BE2C (cell line): ENCODE measurements around the gene FCAMR.

Experiments
- DNase-seq: peaks from one replicate; pipeline ENCODE4 v3.0.0-alpha.2; 2020
- H3K27me3 ChIP-seq: fragments of 250-450 bp; sonication (Bioruptor Pico); 2 replicates; pipeline ENCODE4 v1.5.1; 2020; ENCODE audit warnings: mild to moderate bottlenecking
- H3K36me3 ChIP-seq: fragments of 250-450 bp; sonication (Bioruptor Pico); 2 replicates; pipeline ENCODE4 v1.5.1; 2020; ENCODE audit warnings: mild to moderate bottlenecking
- H3K4me1 ChIP-seq: fragments of 250-450 bp; sonication (Bioruptor Pico); 2 replicates; pipeline ENCODE4 v1.5.1; 2020
- H3K4me3 ChIP-seq: 2 replicates; pipeline ENCODE4 v1.5.1; 2011; ENCODE audit warnings: low read depth, low read length
- H3K9me3 ChIP-seq: fragments of 250-450 bp; sonication (Bioruptor Pico); 2 replicates; pipeline ENCODE4 v1.5.1; 2020
- CTCF ChIP-seq: IDR thresholded peaks from 2 replicates; pipeline ENCODE4 v1.5.1; 2012; ENCODE audit warnings: mild to moderate bottlenecking, low read depth, low read length

The FCAMR gene

GRCh38 chr1:206913766-206914537 lies 56.3 kb downstream of the FCAMR start:
- Histone ChIP-seq H3K27me3 (peaks cover 4% of the 10 kb centered on the region), H3K36me3 (no peaks in the 10 kb centered on the region)
- 0 out of 2 replicates have a peak, but pooled peaks have one; percentile 0 for TF ChIP-seq CTCF

GRCh38 chr1:206912445-206913095 lies 57.7 kb downstream of the FCAMR start:
- Histone ChIP-seq H3K27me3 (peaks cover 7% of the 10 kb centered on the region), H3K4me1 (no peaks in the 10 kb centered on the region), H3K4me3 (no peak overlapping the region), H3K9me3 (no peaks in the 10 kb centered on the region), H3K36me3 (no peaks in the 10 kb centered on the region)
- peak; percentile 86 for TF ChIP-seq CTCF
- DNase-seq: peak; percentile 70

More at GRCh38 chr1:206913766-206914537, 56.3 kb downstream of the FCAMR start:
- Histone ChIP-seq H3K9me3 (no peaks in the 10 kb centered on the region), H3K4me3 (no peak overlapping the region), H3K4me1 (no peaks in the 10 kb centered on the region)
- DNase-seq: no peak

- Histone ChIP-seq H3K36me3 (no peaks in the 10 kb centered on the region), H3K4me3 (no peak overlapping the region), H3K4me1 (peaks cover 3% of the 10 kb centered on the region; the same call in 1 of the 2 replicates), H3K27me3 (peaks cover 7% of the 10 kb centered on the region), H3K9me3 (no peaks in the 10 kb centered on the region)
- TF ChIP-seq CTCF: peak; percentile 81
- no peak for DNase-seq
Measured at GRCh38 chr1:206911064-206911663, 59.1 kb downstream of the FCAMR start.

- Histone ChIP-seq H3K4me3 (peak overlapping the region; percentile 54), H3K4me1 (peaks cover 3% of the 10 kb centered on the region), H3K36me3 (no peaks in the 10 kb centered on the region), H3K9me3 (no peaks in the 10 kb centered on the region), H3K27me3 (peaks cover 7% of the 10 kb centered on the region)
- DNase-seq: no peak
- no peak; the same call in 1 of the 2 replicates for TF ChIP-seq CTCF
Measured at GRCh38 chr1:206909883-206910318, 60.4 kb downstream of the FCAMR start.

GRCh38 chr1:206909161-206909882 lies 60.9 kb downstream of the FCAMR start:
- peaks cover 3% of the 10 kb centered on the region for H3K4me1 ChIP-seq
- H3K27me3 ChIP-seq: peaks cover 7% of the 10 kb centered on the region
- no peaks in the 10 kb centered on the region for H3K9me3 ChIP-seq
- peak overlapping the region; percentile 54 for H3K4me3 ChIP-seq
- DNase-seq: peak; percentile 42
- no peaks in the 10 kb centered on the region for H3K36me3 ChIP-seq
- TF ChIP-seq CTCF: no peak
